ENCODE measurements around the gene DNAH17. TPM values are rescaled to one million over a fixed set of nuclear protein-coding genes. Genes with fewer than 3 reads are reported as not detected.

DNAH17 gene
- total RNA-seq, 1 donor from 2014 or later = not detected

DNA sequence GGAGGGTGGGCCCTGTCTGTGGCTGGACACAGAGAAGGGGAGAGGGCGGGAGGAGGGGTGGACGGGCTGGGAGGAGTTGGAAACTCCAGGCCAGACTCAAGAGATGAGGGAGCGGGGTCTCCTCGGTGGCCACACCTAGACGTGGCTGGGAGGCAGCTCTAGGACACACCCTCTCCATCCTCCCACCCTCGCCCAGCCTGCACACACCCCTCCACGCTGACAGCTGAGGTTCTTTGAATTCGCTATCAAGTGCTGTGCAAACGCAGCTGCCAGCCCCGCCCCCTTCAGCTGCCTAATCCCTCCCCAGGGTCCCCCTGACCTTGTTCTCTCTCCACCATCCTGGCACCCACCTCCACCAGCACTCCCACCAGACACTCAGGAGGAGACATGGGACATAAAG is 48.7 kb downstream of the DNAH17 start:
- Histone ChIP-seq H3K4me3 (no peak overlapping the region), H3K36me3 (no peaks in the 10 kb centered on the region), H3K4me1 (no peaks in the 10 kb centered on the region), H3K9me3 (no peaks in the 10 kb centered on the region), H3K27me3 (no peaks in the 10 kb centered on the region), H3K27ac (no peak overlapping the region)
- no peak for DNase-seq (ENCODE audit: low spot score in 2 of 2)
- intact Hi-C loops (cut with DNase I) = no loop called here
- TF ChIP-seq, protein P1, sequence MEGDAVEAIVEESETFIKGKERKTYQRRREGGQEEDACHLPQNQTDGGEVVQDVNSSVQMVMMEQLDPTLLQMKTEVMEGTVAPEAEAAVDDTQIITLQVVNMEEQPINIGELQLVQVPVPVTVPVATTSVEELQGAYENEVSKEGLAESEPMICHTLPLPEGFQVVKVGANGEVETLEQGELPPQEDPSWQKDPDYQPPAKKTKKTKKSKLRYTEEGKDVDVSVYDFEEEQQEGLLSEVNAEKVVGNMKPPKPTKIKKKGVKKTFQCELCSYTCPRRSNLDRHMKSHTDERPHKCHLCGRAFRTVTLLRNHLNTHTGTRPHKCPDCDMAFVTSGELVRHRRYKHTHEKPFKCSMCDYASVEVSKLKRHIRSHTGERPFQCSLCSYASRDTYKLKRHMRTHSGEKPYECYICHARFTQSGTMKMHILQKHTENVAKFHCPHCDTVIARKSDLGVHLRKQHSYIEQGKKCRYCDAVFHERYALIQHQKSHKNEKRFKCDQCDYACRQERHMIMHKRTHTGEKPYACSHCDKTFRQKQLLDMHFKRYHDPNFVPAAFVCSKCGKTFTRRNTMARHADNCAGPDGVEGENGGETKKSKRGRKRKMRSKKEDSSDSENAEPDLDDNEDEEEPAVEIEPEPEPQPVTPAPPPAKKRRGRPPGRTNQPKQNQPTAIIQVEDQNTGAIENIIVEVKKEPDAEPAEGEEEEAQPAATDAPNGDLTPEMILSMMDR (IDR thresholded peaks at IDR 0.05) = no peak

DNA sequence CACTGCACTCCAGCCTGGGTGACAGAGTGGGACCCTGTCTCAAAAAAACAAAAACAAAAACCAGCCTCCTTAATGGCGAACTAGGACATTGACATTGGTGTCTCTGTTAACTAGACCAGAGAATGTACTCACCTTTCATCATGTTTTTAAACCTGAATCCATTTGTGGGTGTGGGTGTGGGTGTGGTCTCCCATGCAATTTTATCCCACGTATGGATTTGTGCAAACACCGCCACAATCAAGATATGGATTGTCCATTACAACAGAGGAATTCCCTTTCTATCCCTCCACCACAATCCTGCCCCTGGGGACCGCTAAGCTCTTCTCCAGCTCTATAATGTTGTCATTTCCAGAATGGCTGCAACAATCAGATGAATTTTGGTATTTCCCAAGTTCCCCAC is 49.9 kb downstream of the DNAH17 start:
- TF ChIP-seq, protein P1 (IDR thresholded peaks at IDR 0.05) = no peak
- Histone ChIP-seq H3K4me3 (no peak overlapping the region), H3K27ac (no peak overlapping the region), H3K27me3 (no peaks in the 10 kb centered on the region), H3K9me3 (no peaks in the 10 kb centered on the region), H3K36me3 (no peaks in the 10 kb centered on the region), H3K4me1 (no peaks in the 10 kb centered on the region)
- no peak for DNase-seq (ENCODE audit: low spot score in 2 of 2)
- intact Hi-C loops (cut with DNase I) = no loop called here

DNA sequence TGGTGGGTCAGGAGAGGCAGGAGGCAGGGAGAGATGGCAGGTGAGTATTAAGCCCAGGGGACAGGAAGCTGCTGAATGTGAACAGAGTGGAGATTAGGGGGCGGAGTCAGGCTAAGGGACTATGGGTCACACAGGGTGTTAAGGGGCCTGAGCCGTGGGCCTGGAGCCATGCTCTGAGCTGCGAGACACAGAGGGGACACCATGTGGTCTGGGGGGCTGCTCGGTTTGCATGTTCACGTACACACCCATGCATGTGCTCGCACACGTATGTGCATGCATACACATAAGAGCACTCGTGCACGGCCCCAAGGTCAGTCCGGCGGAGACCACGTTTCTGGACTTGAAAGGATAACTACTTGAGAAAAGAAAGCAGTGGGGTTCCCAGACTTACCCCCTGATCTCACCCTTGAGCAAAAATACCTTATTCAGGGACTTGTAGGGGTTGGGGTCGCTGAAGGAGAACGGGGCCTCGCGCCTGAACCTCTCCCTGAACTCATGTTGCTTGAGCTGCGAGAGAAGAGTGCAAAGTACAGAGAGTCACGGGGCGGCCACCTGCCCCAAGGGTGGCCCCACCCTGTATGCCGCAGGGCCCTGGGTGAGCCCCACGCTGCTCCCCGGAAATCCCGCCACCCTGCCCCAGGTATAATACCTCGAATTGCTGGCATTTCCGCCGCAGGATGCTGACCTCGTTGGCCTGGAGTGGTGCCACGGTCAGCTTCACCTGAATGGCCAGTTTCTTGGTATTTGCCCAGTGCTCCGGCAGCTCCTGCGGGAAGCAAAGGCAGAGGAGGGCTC is 50.8 kb downstream of the DNAH17 start:
- Histone ChIP-seq H3K27me3 (no peaks in the 10 kb centered on the region), H3K27ac (no peak overlapping the region), H3K4me1 (no peaks in the 10 kb centered on the region), H3K9me3 (no peaks in the 10 kb centered on the region), H3K4me3 (no peak overlapping the region), H3K36me3 (no peaks in the 10 kb centered on the region)
- intact Hi-C loops (cut with DNase I) = no loop called here
- no peak for DNase-seq (ENCODE audit: low spot score in 2 of 2)
- TF ChIP-seq, protein P1 (IDR thresholded peaks at IDR 0.05) = no peak

DNA sequence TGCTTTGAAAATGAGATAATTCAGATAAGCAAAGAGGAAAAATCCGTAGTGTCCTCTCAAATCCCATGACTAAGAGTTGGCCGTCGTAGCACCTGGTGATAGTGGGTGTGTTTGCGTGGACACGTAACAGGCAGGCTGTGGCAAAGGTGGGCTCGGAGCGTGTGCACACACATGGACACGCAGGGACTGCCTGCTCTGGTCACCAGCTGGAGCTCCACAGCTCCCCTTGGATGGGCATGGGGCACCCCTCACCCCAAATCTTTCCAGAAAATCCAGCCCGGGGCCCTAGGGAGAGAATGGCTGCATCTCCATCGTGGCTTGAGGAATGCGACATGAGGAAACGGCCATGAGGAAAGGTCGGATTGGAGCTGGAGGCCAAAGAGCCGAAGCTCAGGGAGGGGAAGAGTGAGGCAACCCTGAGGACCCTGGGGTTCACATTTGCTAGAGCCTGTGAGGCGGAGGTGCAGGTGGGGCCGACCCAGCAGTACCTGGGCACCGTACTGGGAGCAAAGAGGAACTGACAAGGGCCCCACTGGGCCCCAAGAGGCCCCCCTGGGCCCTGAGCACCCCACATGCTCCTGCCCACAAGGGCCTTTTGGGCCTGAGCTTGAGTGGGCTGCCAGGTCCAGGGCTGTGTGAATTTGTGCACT is 51.6 kb downstream of the DNAH17 start:
- intact Hi-C loops (cut with DNase I) = no loop called here
- no peaks in the 10 kb centered on the region for H3K27me3 ChIP-seq
- H3K27ac ChIP-seq = no peak overlapping the region
- DNase-seq (ENCODE audit: low spot score in 2 of 2) = no peak
- no peaks in the 10 kb centered on the region for H3K36me3 ChIP-seq
- no peaks in the 10 kb centered on the region for H3K4me1 ChIP-seq
- no peaks in the 10 kb centered on the region for H3K9me3 ChIP-seq
- no peak overlapping the region for H3K4me3 ChIP-seq
- TF ChIP-seq, protein P1 (IDR thresholded peaks at IDR 0.05) = no peak

DNA sequence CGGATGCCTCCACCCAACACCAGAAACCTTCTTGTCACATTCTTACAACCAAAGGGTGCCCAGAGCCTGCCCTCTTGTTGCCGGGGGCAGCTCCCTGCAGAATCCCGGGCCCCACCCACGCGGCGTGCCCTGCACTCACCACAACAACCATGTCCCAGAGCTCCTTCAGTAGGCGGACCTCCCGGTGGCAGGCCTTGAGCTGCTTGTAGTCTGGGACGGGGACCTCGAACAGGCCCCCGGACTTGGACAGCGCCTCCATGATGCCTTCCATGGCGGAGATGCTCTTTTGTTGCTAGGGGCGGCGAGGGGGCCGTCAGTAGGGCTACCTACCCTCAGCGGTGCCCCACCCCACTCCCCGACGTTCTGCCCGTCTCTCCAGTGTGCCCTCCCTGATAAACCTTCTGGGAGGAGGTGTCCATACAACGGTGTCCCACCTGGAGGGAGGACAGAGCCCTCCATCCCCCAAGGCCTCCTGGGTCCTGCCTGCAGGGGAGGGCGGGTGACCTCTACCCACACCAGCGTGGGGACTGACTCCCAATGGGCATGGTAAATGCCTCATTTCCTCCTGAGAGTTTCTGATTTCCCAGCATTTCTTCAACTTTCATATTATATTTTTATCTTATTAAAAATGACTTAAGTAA is 52.2 kb downstream of the DNAH17 start:
- no peak for DNase-seq (ENCODE audit: low spot score in 2 of 2)
- Histone ChIP-seq H3K4me1 (no peaks in the 10 kb centered on the region), H3K36me3 (no peaks in the 10 kb centered on the region), H3K27me3 (no peaks in the 10 kb centered on the region), H3K9me3 (no peaks in the 10 kb centered on the region), H3K4me3 (no peak overlapping the region), H3K27ac (no peak overlapping the region)
- TF ChIP-seq, protein P1 (IDR thresholded peaks at IDR 0.05) = no peak
- intact Hi-C loops (cut with DNase I) = no loop called here

Data from ascending aorta (tissue), 2 donors.